ENCODE results near the gene SCD5. TPM values are rescaled to one million over a fixed set of nuclear protein-coding genes. Genes with fewer than 3 reads are reported as not detected.

The SCD5 gene
- total RNA-seq, 4 donors from 2014 or later: 17.6 to 28.4 (median 22.9) TPM

DNA sequence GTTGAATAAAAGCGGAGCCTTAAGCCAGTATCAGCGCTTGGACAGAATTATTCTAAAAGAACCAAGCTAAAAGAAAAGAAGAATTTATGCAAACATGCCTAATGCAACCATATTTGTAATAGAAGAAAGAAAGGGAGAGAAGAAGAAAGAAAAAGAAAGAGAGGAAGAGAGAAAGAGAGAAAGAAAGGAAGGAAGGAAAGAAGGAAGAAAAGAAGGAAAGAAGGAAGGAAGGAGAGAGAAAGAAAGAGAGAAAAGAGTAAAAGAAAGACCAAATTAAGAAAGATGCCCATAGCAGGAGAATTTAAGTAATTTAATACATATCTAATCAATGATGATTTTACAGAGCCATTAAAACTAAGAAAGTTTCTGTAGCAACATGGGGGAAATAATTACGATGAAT lies 206.0 kb downstream of the SCD5 start:
- no peak overlapping the region for H3K4me3 ChIP-seq
- H3K36me3 ChIP-seq: no peaks in the 10 kb centered on the region
- DNase-seq (ENCODE audit: extremely low spot score): no peak
- no peaks in the 10 kb centered on the region for H3K4me1 ChIP-seq
- H3K27ac ChIP-seq (replicated peaks in 1 of 4): no peak overlapping the region
- peaks cover 0 to 4% (median 0%) of the 10 kb centered on the region in 4 donors for H3K27me3 ChIP-seq
- no peaks in the 10 kb centered on the region for H3K9me3 ChIP-seq
- TF ChIP-seq POLR2AphosphoS5 (IDR thresholded peaks at IDR 0.05) (no peak), POLR2A (IDR thresholded peaks at IDR 0.05; ENCODE audit: low read depth) (no peak), EP300 (IDR thresholded peaks at IDR 0.05) (no peak)
- TF ChIP-seq, protein P1, sequence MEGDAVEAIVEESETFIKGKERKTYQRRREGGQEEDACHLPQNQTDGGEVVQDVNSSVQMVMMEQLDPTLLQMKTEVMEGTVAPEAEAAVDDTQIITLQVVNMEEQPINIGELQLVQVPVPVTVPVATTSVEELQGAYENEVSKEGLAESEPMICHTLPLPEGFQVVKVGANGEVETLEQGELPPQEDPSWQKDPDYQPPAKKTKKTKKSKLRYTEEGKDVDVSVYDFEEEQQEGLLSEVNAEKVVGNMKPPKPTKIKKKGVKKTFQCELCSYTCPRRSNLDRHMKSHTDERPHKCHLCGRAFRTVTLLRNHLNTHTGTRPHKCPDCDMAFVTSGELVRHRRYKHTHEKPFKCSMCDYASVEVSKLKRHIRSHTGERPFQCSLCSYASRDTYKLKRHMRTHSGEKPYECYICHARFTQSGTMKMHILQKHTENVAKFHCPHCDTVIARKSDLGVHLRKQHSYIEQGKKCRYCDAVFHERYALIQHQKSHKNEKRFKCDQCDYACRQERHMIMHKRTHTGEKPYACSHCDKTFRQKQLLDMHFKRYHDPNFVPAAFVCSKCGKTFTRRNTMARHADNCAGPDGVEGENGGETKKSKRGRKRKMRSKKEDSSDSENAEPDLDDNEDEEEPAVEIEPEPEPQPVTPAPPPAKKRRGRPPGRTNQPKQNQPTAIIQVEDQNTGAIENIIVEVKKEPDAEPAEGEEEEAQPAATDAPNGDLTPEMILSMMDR (IDR thresholded peaks at IDR 0.05): no peak
- intact Hi-C loops (cut with DNase I): no loop called here
- 94% methylated on average over 3 of the region's 3 CpGs for WGBS

DNA sequence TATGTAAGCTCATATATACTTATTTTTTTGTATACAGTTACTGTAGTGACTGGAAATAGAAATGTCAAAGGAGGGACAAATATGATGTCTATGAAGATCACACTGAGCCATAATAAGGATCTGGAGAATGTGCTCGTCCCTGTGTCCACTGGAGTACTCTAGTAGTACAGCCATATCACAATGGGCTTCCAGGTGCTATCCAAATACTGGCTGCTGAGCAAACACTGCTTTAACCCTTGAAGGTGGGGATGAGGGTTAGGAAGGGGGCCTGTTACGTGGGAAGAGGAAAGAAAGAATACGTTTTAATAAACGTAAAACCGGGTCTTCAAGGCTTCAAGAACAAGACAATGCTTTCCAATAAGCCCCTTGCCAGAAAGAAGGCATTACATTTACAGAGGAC lies 207.0 kb downstream of the SCD5 start:
- Histone ChIP-seq H3K4me1 (no peaks in the 10 kb centered on the region), H3K9me3 (no peaks in the 10 kb centered on the region), H3K27me3 (peaks cover 0 to 4% (median 0%) of the 10 kb centered on the region in 4 donors), H3K4me3 (no peak overlapping the region), H3K36me3 (no peaks in the 10 kb centered on the region), H3K27ac (replicated peaks in 1 of 4) (no peak overlapping the region)
- TF ChIP-seq POLR2AphosphoS5 (IDR thresholded peaks at IDR 0.05) (no peak), EP300 (IDR thresholded peaks at IDR 0.05) (no peak), POLR2A (IDR thresholded peaks at IDR 0.05; ENCODE audit: low read depth) (no peak)
- TF ChIP-seq, protein P1 (IDR thresholded peaks at IDR 0.05): no peak
- intact Hi-C loops (cut with DNase I): no loop called here
- WGBS: 79% methylated on average over 5 of the region's 5 CpGs
- no peak for DNase-seq (ENCODE audit: extremely low spot score)

DNA sequence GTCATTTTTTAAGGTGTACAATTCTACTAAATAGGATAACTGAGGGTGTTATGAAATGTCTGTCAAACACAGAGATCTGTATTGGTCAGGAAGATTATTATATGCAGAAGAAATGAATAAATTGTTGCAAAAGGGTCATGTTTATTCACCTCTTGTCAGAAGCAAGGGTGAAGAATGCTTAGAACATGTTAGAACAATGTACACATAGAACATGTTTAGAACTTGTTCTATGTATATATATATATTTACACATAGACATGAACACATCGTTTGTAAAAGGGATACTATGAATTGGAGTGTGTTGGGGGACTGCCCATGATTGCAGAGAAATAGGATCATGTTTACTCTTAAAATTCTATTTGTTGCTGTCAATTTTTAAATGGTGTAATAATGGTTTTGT lies 208.8 kb downstream of the SCD5 start:
- no peaks in the 10 kb centered on the region for H3K27me3 ChIP-seq
- no peaks in the 10 kb centered on the region for H3K4me1 ChIP-seq
- no peaks in the 10 kb centered on the region for H3K36me3 ChIP-seq
- no peaks in the 10 kb centered on the region for H3K9me3 ChIP-seq
- TF ChIP-seq POLR2AphosphoS5 (IDR thresholded peaks at IDR 0.05) (no peak), EP300 (IDR thresholded peaks at IDR 0.05) (no peak), POLR2A (IDR thresholded peaks at IDR 0.05; ENCODE audit: low read depth) (no peak)
- TF ChIP-seq, protein P1 (IDR thresholded peaks at IDR 0.05): no peak
- intact Hi-C loops (cut with DNase I): no loop called here
- no peak overlapping the region for H3K27ac ChIP-seq (replicated peaks in 1 of 4)
- WGBS: 29% methylated on average over 1 of the region's 1 CpG
- DNase-seq (ENCODE audit: extremely low spot score): no peak
- no peak overlapping the region for H3K4me3 ChIP-seq

DNA sequence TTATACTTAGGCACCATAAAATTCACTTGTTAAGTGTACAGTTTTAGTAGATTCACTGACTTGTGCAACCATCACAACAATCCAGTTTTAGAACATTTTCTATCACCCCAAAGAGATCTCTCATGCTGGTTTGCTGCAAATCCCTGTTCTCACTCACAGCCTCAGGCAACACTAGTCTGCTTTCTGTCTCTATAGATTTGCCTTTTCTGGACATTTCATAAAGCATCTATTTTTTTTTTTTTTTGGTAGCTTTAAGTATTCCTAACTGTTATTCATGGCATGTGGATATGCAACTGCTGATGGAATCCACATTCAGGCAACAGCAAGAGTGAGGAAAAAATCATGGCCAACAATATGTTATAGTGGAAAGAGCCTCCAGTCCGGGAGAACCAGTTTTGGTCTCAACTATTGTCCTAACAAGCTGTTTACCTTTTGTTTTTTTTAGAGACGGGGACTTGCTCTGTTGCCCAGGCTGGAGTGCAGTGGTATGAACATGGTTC lies 209.8 kb downstream of the SCD5 start:
- TF ChIP-seq, protein P1 (IDR thresholded peaks at IDR 0.05): no peak
- TF ChIP-seq POLR2AphosphoS5 (IDR thresholded peaks at IDR 0.05) (no peak), POLR2A (IDR thresholded peaks at IDR 0.05; ENCODE audit: low read depth) (no peak), EP300 (IDR thresholded peaks at IDR 0.05) (no peak)

More for the DNA sequence above, 209.8 kb downstream of the SCD5 start:
- H3K4me1 ChIP-seq: peaks cover 0 to 3% (median 0%) of the 10 kb centered on the region in 4 donors
- intact Hi-C loops (cut with DNase I): no loop called here
- DNase-seq (ENCODE audit: extremely low spot score): no peak
- no peak overlapping the region for H3K27ac ChIP-seq (replicated peaks in 1 of 4)
- H3K36me3 ChIP-seq: no peaks in the 10 kb centered on the region
- no peaks in the 10 kb centered on the region for H3K27me3 ChIP-seq
- H3K4me3 ChIP-seq: no peak overlapping the region
- 73% methylated on average over 2 of the region's 2 CpGs for WGBS
- no peaks in the 10 kb centered on the region for H3K9me3 ChIP-seq

Measured in esophagus muscularis mucosa (tissue), 4 donors.